Gastroesophageal sphincter (tissue), 3 donors: ENCODE data around the gene BCL2L12.

ENCODE experiments used
- EP300 ChIP-seq: sonication (generic); formaldehyde crosslinking; IDR thresholded peaks from one replicate; pipeline ENCODE4 v1.6.1; 2017; ENCODE audit warnings: antibody characterized with exemption, mild to moderate bottlenecking
- POLR2A ChIP-seq, 2 donors: fragments of 450-650 bp; IDR thresholded peaks; one replicate each; pipeline ENCODE4 v1.6.1; 2017; ENCODE audit warnings: antibody characterized with exemption in 2 of 2, mild to moderate bottlenecking in 2 of 2, moderate library complexity in 1 of 2
- TF ChIP-seq, protein P1 (sequence below), 4 experiments: fragments of 200-600 bp in 2 of 4; fragments of 450-650 bp in 2 of 4; sonication (generic) in 1 of 4; IDR thresholded peaks; one replicate each; pipeline ENCODE4 v1.5.1; 2017 to 2019; ENCODE audit warnings: antibody characterized with exemption in 4 of 4, mild to moderate bottlenecking in 2 of 4, moderate library complexity in 2 of 4

DNA sequence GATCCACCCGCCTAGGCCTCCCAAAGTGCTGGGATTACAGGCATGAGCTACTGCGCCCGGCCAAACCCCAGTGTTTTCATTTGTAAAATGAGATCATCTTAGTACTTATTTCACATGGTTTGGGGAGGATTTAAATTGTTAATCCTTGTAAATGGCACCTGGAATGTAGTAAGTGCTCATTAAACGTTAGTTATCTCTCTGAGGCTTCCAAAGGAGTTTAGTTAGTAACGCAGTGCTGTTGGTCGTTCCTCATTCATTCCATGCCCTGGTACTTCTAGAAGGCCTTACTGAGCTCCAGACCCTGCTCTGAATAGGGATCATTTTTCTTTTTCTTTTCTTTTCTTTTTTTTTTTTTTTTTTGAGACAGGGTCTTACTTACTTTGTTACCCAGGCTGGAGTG, 30.4 kb downstream of the BCL2L12 start:
- TF ChIP-seq POLR2A (IDR thresholded peaks at IDR 0.05) (no peak), EP300 (no peak)
- TF ChIP-seq, protein P1, sequence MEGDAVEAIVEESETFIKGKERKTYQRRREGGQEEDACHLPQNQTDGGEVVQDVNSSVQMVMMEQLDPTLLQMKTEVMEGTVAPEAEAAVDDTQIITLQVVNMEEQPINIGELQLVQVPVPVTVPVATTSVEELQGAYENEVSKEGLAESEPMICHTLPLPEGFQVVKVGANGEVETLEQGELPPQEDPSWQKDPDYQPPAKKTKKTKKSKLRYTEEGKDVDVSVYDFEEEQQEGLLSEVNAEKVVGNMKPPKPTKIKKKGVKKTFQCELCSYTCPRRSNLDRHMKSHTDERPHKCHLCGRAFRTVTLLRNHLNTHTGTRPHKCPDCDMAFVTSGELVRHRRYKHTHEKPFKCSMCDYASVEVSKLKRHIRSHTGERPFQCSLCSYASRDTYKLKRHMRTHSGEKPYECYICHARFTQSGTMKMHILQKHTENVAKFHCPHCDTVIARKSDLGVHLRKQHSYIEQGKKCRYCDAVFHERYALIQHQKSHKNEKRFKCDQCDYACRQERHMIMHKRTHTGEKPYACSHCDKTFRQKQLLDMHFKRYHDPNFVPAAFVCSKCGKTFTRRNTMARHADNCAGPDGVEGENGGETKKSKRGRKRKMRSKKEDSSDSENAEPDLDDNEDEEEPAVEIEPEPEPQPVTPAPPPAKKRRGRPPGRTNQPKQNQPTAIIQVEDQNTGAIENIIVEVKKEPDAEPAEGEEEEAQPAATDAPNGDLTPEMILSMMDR (IDR thresholded peaks at IDR 0.05) = no peak
